GM23248 (cell line): ENCODE data around the gene RARB. TPM values are rescaled to one million over a fixed set of nuclear protein-coding genes. Genes with fewer than 3 reads are reported as not detected.
A peak's percentile ranks its signal among the peaks of the same experiment; 100 is the strongest.

Source experiments
- DNase-seq: peaks from one replicate; pipeline ENCODE4 v3.0.0-alpha.2; 2015
- H2AFZ ChIP-seq: fragments of 200-600 bp; sonication (generic); 2 replicates; pipeline ENCODE4 v1.6.1; 2016; ENCODE audit warnings: antibody characterized with exemption
- H3F3A ChIP-seq: fragments of 200-600 bp; sonication (generic); 2 replicates; pipeline ENCODE4 v1.6.1; 2016; ENCODE audit warnings: mild to moderate bottlenecking, antibody characterized with exemption, mixed run types; ENCODE audit not compliant: insufficient read depth
- H3K27ac ChIP-seq: fragments of 200-600 bp; sonication (generic); 2 replicates; pipeline ENCODE4 v1.5.1; 2016; ENCODE audit warnings: mild to moderate bottlenecking
- H3K27me3 ChIP-seq: fragments of 200-600 bp; sonication (generic); replicated peaks from 2 replicates; pipeline ENCODE4 v1.6.1; 2016; ENCODE audit warnings: mild to moderate bottlenecking; ENCODE audit not compliant: insufficient read depth
- H3K36me3 ChIP-seq: fragments of 200-600 bp; sonication (generic); 2 replicates; pipeline ENCODE4 v1.6.1; 2016; ENCODE audit warnings: low read depth, mild to moderate bottlenecking
- H3K4me1 ChIP-seq: fragments of 200-600 bp; sonication (generic); 2 replicates; pipeline ENCODE4 v1.6.1; 2016; ENCODE audit warnings: mild to moderate bottlenecking; ENCODE audit not compliant: insufficient read depth
- H3K4me2 ChIP-seq: fragments of 200-600 bp; sonication (generic); one replicate; pipeline ENCODE4 v1.6.1; 2016; ENCODE audit warnings: mild to moderate bottlenecking; ENCODE audit not compliant: unreplicated experiment
- H3K4me3 ChIP-seq: fragments of 200-600 bp; sonication (generic); 2 replicates; pipeline ENCODE4 v1.5.1; 2016; ENCODE audit warnings: mild to moderate bottlenecking
- H3K79me2 ChIP-seq: fragments of 200-600 bp; sonication (generic); 2 replicates; pipeline ENCODE4 v1.6.1; 2016; ENCODE audit warnings: mild to moderate bottlenecking; ENCODE audit not compliant: insufficient read depth
- H3K9ac ChIP-seq: fragments of 200-600 bp; sonication (generic); 2 replicates; pipeline ENCODE4 v1.6.1; 2016; ENCODE audit warnings: mild to moderate bottlenecking
- H3K9me2 ChIP-seq: fragments of 200-600 bp; sonication (generic); 2 replicates; pipeline ENCODE4 v1.6.1; 2016; ENCODE audit warnings: mixed run types, mild to moderate bottlenecking, moderate library complexity; ENCODE audit not compliant: insufficient read depth
- H3K9me3 ChIP-seq: fragments of 200-600 bp; sonication (generic); one replicate; pipeline ENCODE4 v1.6.1; 2017; ENCODE audit warnings: low read depth
- H4K20me1 ChIP-seq: fragments of 200-600 bp; sonication (generic); 2 replicates; pipeline ENCODE4 v1.6.0; 2016; ENCODE audit not compliant: insufficient read depth
- EZH2 ChIP-seq: fragments of 200-600 bp; sonication (generic); IDR thresholded peaks from 2 replicates; pipeline ENCODE4 v1.6.1; 2018; ENCODE audit warnings: antibody characterized with exemption, mild to moderate bottlenecking; ENCODE audit not compliant: insufficient read depth, poor library complexity, severe bottlenecking
- EZH2phosphoT487 ChIP-seq: fragments of 200-600 bp; sonication (generic); IDR thresholded peaks from 2 replicates; pipeline ENCODE4 v1.6.1; 2018; ENCODE audit warnings: antibody characterized with exemption, moderate library complexity, mild to moderate bottlenecking, low read depth; ENCODE audit not compliant: insufficient read depth
- WGBS, 2 experiments: methylation state at CpG; one replicate each; pipeline ENCODE4 v1.1.6; 2015 to 2017; ENCODE audit warnings: low lambda C conversion rate in 2 of 2, low coverage in 1 of 2; ENCODE audit errors: missing lambda C conversion rate in 2 of 2; 5-methylcytosine and 5-hydroxymethylcytosine counted together
- in situ Hi-C: fragments of 300-500 bp; cut with MboI; formaldehyde crosslinking; loops from 2 replicates; pipeline ENCODE4 v1.15.0; 2020
- polyA plus RNA-seq: library from polyadenylated mRNA; unstranded; fragments of >200 nt; fragmentation: Nextera tagmentation; extraction: Ambion mirVana; gene quantifications from 2 replicates; pipeline ENCODE4 v1.2.1, GENCODE V29; 2016
- total RNA-seq: library from RNA; depleted of rRNA; stranded (reverse); fragments of >200 nt; shearing (Covaris generic); gene quantifications from 2 replicates; pipeline ENCODE4 v1.2.3, GENCODE V29; 2014

The RARB gene
- total and polyA plus RNA-seq, 2 experiments from 2014 or later: 0.11 TPM; not detected in 1

DNA sequence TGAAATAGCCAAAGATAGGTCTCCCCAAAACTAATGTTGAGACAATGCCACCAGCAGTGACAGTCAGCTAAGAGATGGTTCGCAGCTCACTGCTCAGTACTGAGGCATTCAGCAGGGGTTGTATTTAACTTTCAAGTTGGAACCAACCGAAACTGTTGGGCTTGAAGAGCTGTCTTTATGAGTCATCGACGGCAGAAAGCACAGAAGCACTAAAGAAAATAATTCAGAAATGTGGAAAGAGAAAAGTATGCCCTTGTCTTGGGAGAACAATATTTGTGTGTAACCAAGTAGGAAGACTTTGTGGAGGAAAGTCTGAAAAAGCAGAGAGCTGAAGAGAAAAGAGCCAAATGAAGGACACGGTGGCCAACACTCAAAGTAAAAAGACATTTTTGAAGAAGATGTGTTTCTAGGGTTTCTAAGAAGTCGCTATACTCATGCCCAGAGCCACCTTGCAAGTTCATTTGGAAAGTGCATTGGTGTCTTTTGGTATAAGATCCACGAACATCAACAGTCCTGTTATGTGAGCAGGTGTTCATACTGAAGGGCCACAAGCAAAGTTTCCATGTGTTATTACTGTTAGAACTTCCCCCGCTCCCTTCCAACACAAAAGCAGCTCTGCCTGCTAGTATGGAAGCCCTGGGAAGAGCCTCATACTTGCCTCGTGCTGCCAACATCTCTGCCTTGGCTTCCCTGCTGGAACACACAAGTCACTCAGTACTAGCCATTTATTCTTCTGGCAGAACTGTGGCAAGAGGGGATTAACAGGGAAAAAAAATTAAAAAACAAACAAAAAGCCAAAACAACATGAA lies 4.1 kb upstream of the RARB start:
- peak overlapping the region; percentile 25; the same call in 1 of the 2 replicates for H2AFZ ChIP-seq
- H3K4me1 ChIP-seq: peaks cover 7% of the 10 kb centered on the region; the same call in 1 of the 2 replicates
- TF ChIP-seq EZH2phosphoT487 (no peak), EZH2 (no peak)
- no peak overlapping the region for H3K9ac ChIP-seq
- no peaks in the 10 kb centered on the region for H3K79me2 ChIP-seq
- H3K27me3 ChIP-seq: no peaks in the 10 kb centered on the region
- H4K20me1 ChIP-seq: no peaks in the 10 kb centered on the region
- H3K4me2 ChIP-seq: peak overlapping the region; percentile 21
- H3K36me3 ChIP-seq: no peaks in the 10 kb centered on the region
- H3F3A ChIP-seq: no peaks in the 10 kb centered on the region; the same call in 1 of the 2 replicates
- DNase-seq: peak; percentile 73
- H3K9me2 ChIP-seq: no peaks in the 10 kb centered on the region
- in situ Hi-C loops: no loop called here
- H3K4me3 ChIP-seq: no peak overlapping the region; the same call in 1 of the 2 replicates
- H3K9me3 ChIP-seq: no peaks in the 10 kb centered on the region
- no peak overlapping the region for H3K27ac ChIP-seq
- WGBS, 2 experiments: 17 to 21% methylated on average over 9 of the region's 9 CpGs

- H4K20me1 ChIP-seq: no peaks in the 10 kb centered on the region
- no peaks in the 10 kb centered on the region for H3K27me3 ChIP-seq
- no peaks in the 10 kb centered on the region; the same call in 1 of the 2 replicates for H3F3A ChIP-seq
- no peaks in the 10 kb centered on the region for H3K36me3 ChIP-seq
- no peak overlapping the region for H3K4me2 ChIP-seq
- H3K9ac ChIP-seq: no peak overlapping the region
- H3K9me2 ChIP-seq: no peaks in the 10 kb centered on the region
- 12 to 26% methylated on average over 5 of the region's 5 CpGs for WGBS, 2 experiments
- peak overlapping the region; percentile 25; the same call in 1 of the 2 replicates for H2AFZ ChIP-seq
- H3K9me3 ChIP-seq: no peaks in the 10 kb centered on the region
- peaks cover 7% of the 10 kb centered on the region; the same call in 1 of the 2 replicates for H3K4me1 ChIP-seq
- no peaks in the 10 kb centered on the region for H3K79me2 ChIP-seq
- H3K4me3 ChIP-seq: no peak overlapping the region
- in situ Hi-C loops: no loop called here
- no peak overlapping the region for H3K27ac ChIP-seq
- peak; percentile 16 for DNase-seq
- TF ChIP-seq EZH2phosphoT487: no peak
- TF ChIP-seq EZH2: no peak
Observed at GRCh38 chr3:25424614-25425013, 3.4 kb upstream of the RARB start.

DNA sequence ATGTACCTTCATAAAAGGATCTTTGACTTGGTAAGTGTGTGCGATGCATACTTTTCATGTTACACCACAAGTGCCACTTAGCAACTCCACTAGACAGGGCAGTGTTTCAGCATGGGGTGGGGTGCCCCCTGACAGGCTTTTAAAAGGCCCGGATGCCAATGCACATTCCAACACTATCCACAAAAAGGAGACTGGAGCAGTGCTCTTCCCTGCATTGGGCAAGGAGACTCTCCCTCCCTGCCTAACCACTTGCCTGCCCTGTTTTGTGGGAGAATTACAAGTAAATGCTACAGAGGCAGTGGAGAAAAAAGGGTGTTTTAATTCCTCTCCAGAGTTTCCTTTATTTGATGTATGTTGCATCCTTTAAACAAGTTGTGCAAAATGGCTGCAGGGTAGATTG lies 1.7 kb upstream of the RARB start:
- Histone ChIP-seq H2AFZ (no peak overlapping the region), H3K4me1 (peaks cover 7% of the 10 kb centered on the region; the same call in 1 of the 2 replicates), H3K79me2 (no peaks in the 10 kb centered on the region), H3K4me2 (no peak overlapping the region), H3K27me3 (no peaks in the 10 kb centered on the region), H3F3A (no peaks in the 10 kb centered on the region; the same call in 1 of the 2 replicates), H3K9ac (no peak overlapping the region), H3K27ac (no peak overlapping the region), H3K9me2 (no peaks in the 10 kb centered on the region), H3K36me3 (no peaks in the 10 kb centered on the region), H3K9me3 (no peaks in the 10 kb centered on the region), H3K4me3 (no peak overlapping the region), H4K20me1 (no peaks in the 10 kb centered on the region)
- WGBS, 2 experiments: 85 to 98% methylated on average over 2 of the region's 2 CpGs
- in situ Hi-C loops: no loop called here
- no peak for DNase-seq
- TF ChIP-seq EZH2phosphoT487: no peak
- TF ChIP-seq EZH2: no peak

DNA sequence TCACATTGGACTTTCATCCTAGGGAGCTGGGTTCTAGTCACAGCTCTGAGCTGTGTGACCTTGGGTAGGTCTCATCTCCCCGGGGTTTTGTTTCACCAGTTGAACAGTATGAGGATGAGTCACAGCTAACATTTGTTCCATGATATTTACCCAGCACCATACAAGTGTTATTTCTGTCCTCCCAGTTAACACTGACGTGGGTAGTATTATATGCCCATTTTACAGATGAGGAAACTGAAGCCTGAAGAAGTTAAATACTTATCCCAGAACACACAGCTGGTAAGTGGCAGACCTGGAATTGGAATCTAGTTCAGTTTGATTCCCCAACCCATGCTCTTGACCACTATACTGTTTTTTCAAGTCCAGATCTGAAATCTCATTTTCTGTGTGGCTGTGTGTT lies 908 bp upstream of the RARB start:
- no peaks in the 10 kb centered on the region; the same call in 1 of the 2 replicates for H3F3A ChIP-seq
- peak overlapping the region; percentile 76 for H3K9ac ChIP-seq
- H3K27me3 ChIP-seq: no peaks in the 10 kb centered on the region
- peak overlapping the region; percentile 79 for H3K4me3 ChIP-seq
- no peaks in the 10 kb centered on the region for H3K36me3 ChIP-seq
- H3K27ac ChIP-seq: no peak overlapping the region
- 88 to 89% methylated on average over 2 of the region's 2 CpGs for WGBS, 2 experiments
- H3K79me2 ChIP-seq: no peaks in the 10 kb centered on the region
- no peaks in the 10 kb centered on the region for H4K20me1 ChIP-seq
- H2AFZ ChIP-seq: peak overlapping the region; percentile 95
- peak; percentile 35 for DNase-seq
- peaks cover 7% of the 10 kb centered on the region; the same call in 1 of the 2 replicates for H3K4me1 ChIP-seq
- no peaks in the 10 kb centered on the region for H3K9me2 ChIP-seq
- H3K9me3 ChIP-seq: no peaks in the 10 kb centered on the region
- in situ Hi-C loops: no loop called here
- TF ChIP-seq EZH2phosphoT487: no peak
- no peak for TF ChIP-seq EZH2
- peak overlapping the region; percentile 98 for H3K4me2 ChIP-seq
